ENCODE results near the gene SCIMP.
A peak's percentile ranks its signal among the peaks of the same experiment; 100 is the strongest.
"Not testable (repeated sequence)": the region's sequence is repeated elsewhere in the genome, so short reads cannot be mapped to it uniquely, and the experiment has no call there.

Gene SCIMP

GRCh38 chr17:5221912-5222311 lies 12.7 kb downstream of the SCIMP start:
- H3K4me1 Mint-ChIP-seq = peaks cover 29% of the 10 kb centered on the region
- H3K4me3 Mint-ChIP-seq, H3K9me3 Mint-ChIP-seq, H3K36me3 Mint-ChIP-seq, CTCF ChIA-PET, H3K27me3 Mint-ChIP-seq, DNase-seq, H3K27ac Mint-ChIP-seq: not testable (repeated sequence)

- CTCF ChIA-PET = no interaction called here
- H3K9me3 Mint-ChIP-seq = no peaks in the 10 kb centered on the region
- H3K4me1 Mint-ChIP-seq = peaks cover 13% of the 10 kb centered on the region
- H3K4me3 Mint-ChIP-seq = no peak overlapping the region
- peak overlapping the region; percentile 7 for H3K27ac Mint-ChIP-seq
- H3K36me3 Mint-ChIP-seq = no peaks in the 10 kb centered on the region
- H3K27me3 Mint-ChIP-seq = no peaks in the 10 kb centered on the region
- no peak for DNase-seq
Measured at GRCh38 chr17:5220074-5220473, 14.6 kb downstream of the SCIMP start.

- no peaks in the 10 kb centered on the region for H3K9me3 Mint-ChIP-seq
- no peak overlapping the region for H3K27ac Mint-ChIP-seq
- H3K27me3 Mint-ChIP-seq = no peaks in the 10 kb centered on the region
- CTCF ChIA-PET = no interaction called here
- H3K36me3 Mint-ChIP-seq = no peaks in the 10 kb centered on the region
- DNase-seq = no peak
- H3K4me1 Mint-ChIP-seq = peaks cover 13% of the 10 kb centered on the region
- H3K4me3 Mint-ChIP-seq = no peak overlapping the region
Measured at GRCh38 chr17:5219536-5219935, 15.1 kb downstream of the SCIMP start.

GRCh38 chr17:5217562-5217961 lies 17.1 kb downstream of the SCIMP start:
- CTCF ChIA-PET, H3K27ac Mint-ChIP-seq, H3K27me3 Mint-ChIP-seq, H3K9me3 Mint-ChIP-seq, H3K4me3 Mint-ChIP-seq, DNase-seq, H3K36me3 Mint-ChIP-seq: not testable (repeated sequence)
- H3K4me1 Mint-ChIP-seq = peaks cover 13% of the 10 kb centered on the region

GRCh38 chr17:5211458-5211857 lies 23.2 kb downstream of the SCIMP start:
- CTCF ChIA-PET = no interaction called here
- no peak for DNase-seq
- H3K9me3 Mint-ChIP-seq = no peaks in the 10 kb centered on the region
- H3K4me3 Mint-ChIP-seq = no peak overlapping the region
- H3K27ac Mint-ChIP-seq = no peak overlapping the region
- H3K27me3 Mint-ChIP-seq = no peaks in the 10 kb centered on the region
- H3K4me1 Mint-ChIP-seq = no peaks in the 10 kb centered on the region
- no peaks in the 10 kb centered on the region for H3K36me3 Mint-ChIP-seq

GRCh38 chr17:5210614-5211252 lies 23.9 kb downstream of the SCIMP start:
- no peaks in the 10 kb centered on the region for H3K9me3 Mint-ChIP-seq
- H3K4me3 Mint-ChIP-seq = no peak overlapping the region
- CTCF ChIA-PET = interaction anchor here (0.5 to 0.6 kb wide), 2 partner anchors 80 to 163 kb away, joined by 3 read pairs; no protein-coding TSS in a partner anchor
- H3K27me3 Mint-ChIP-seq = no peaks in the 10 kb centered on the region
- no peak for DNase-seq
- H3K4me1 Mint-ChIP-seq = no peaks in the 10 kb centered on the region
- no peak overlapping the region for H3K27ac Mint-ChIP-seq
- no peaks in the 10 kb centered on the region for H3K36me3 Mint-ChIP-seq

- DNase-seq = no peak
- CTCF ChIA-PET = no interaction called here
- Mint-ChIP-seq H3K27me3 (no peaks in the 10 kb centered on the region), H3K4me1 (no peaks in the 10 kb centered on the region), H3K4me3 (no peak overlapping the region), H3K36me3 (no peaks in the 10 kb centered on the region), H3K27ac (no peak overlapping the region), H3K9me3 (no peaks in the 10 kb centered on the region)
Measured at GRCh38 chr17:5210091-5210490, 24.6 kb downstream of the SCIMP start.

- CTCF ChIA-PET = no interaction called here
- no peak for DNase-seq
- Mint-ChIP-seq H3K27me3 (no peaks in the 10 kb centered on the region), H3K9me3 (no peaks in the 10 kb centered on the region), H3K36me3 (no peaks in the 10 kb centered on the region), H3K4me1 (no peaks in the 10 kb centered on the region), H3K4me3 (no peak overlapping the region), H3K27ac (no peak overlapping the region)
Measured at GRCh38 chr17:5209396-5209795, 25.3 kb downstream of the SCIMP start.

GRCh38 chr17:5203908-5204294 lies 30.8 kb downstream of the SCIMP start:
- Mint-ChIP-seq H3K9me3 (no peaks in the 10 kb centered on the region), H3K4me3 (no peak overlapping the region), H3K27ac (no peak overlapping the region), H3K4me1 (no peaks in the 10 kb centered on the region), H3K36me3 (no peaks in the 10 kb centered on the region), H3K27me3 (no peaks in the 10 kb centered on the region)
- no peak for DNase-seq
- CTCF ChIA-PET = no interaction called here

- CTCF ChIA-PET = no interaction called here
- Mint-ChIP-seq H3K4me3 (no peak overlapping the region), H3K9me3 (no peaks in the 10 kb centered on the region), H3K4me1 (peaks cover 3% of the 10 kb centered on the region), H3K36me3 (no peaks in the 10 kb centered on the region), H3K27me3 (no peaks in the 10 kb centered on the region), H3K27ac (no peak overlapping the region)
- DNase-seq = no peak
Measured at GRCh38 chr17:5203178-5203907, 31.3 kb downstream of the SCIMP start.

- no peak for DNase-seq
- Mint-ChIP-seq H3K9me3 (no peaks in the 10 kb centered on the region), H3K27me3 (no peaks in the 10 kb centered on the region), H3K4me3 (no peak overlapping the region), H3K27ac (no peak overlapping the region), H3K36me3 (no peaks in the 10 kb centered on the region), H3K4me1 (peaks cover 12% of the 10 kb centered on the region)
- CTCF ChIA-PET = interaction anchor here (1.8 kb wide), 1 partner anchor 9 kb away, joined by 8 read pairs; the partner anchor contains the start of gene ZNF594
Measured at GRCh38 chr17:5201011-5201410, 33.6 kb downstream of the SCIMP start.

- H3K4me3 Mint-ChIP-seq = no peak overlapping the region
- H3K27me3 Mint-ChIP-seq = no peaks in the 10 kb centered on the region
- CTCF ChIA-PET = interaction anchor here (1.8 kb wide), 1 partner anchor 8 kb away, joined by 8 read pairs; the partner anchor contains the start of gene ZNF594
- peaks cover 12% of the 10 kb centered on the region for H3K4me1 Mint-ChIP-seq
- H3K27ac Mint-ChIP-seq = no peak overlapping the region
- no peak for DNase-seq
- no peaks in the 10 kb centered on the region for H3K9me3 Mint-ChIP-seq
- no peaks in the 10 kb centered on the region for H3K36me3 Mint-ChIP-seq
Measured at GRCh38 chr17:5200360-5200759, 34.3 kb downstream of the SCIMP start.

- Mint-ChIP-seq H3K27me3 (no peaks in the 10 kb centered on the region), H3K36me3 (no peaks in the 10 kb centered on the region), H3K4me3 (no peak overlapping the region), H3K4me1 (peaks cover 12% of the 10 kb centered on the region), H3K27ac (no peak overlapping the region), H3K9me3 (no peaks in the 10 kb centered on the region)
- DNase-seq = no peak
- CTCF ChIA-PET = interaction anchor here (0.7 to 1.1 kb wide), 2 partner anchors 32 to 39 kb away, joined by 3 to 6 read pairs; no protein-coding TSS in a partner anchor
Measured at GRCh38 chr17:5198472-5198871, 36.2 kb downstream of the SCIMP start.

- DNase-seq = no peak
- Mint-ChIP-seq H3K27ac (no peak overlapping the region), H3K9me3 (peaks cover 11% of the 10 kb centered on the region), H3K27me3 (no peaks in the 10 kb centered on the region), H3K4me3 (no peak overlapping the region), H3K4me1 (peaks cover 44% of the 10 kb centered on the region), H3K36me3 (peaks cover 20% of the 10 kb centered on the region)
- CTCF ChIA-PET = interaction anchor here (0.7 to 2.5 kb wide), 3 partner anchors 11 to 162 kb away, joined by 3 to 12 read pairs (median 4); no protein-coding TSS in a partner anchor
Measured at GRCh38 chr17:5194346-5194745, 40.3 kb downstream of the SCIMP start.
